ENCODE data around the gene LSS. TPM values are rescaled to one million over a fixed set of nuclear protein-coding genes. Genes with fewer than 3 reads are reported as not detected.

Gene LSS
- total and polyA plus RNA-seq, 2 of the 8 experiments (the other 6 are each of a cell fraction or from before 2014, with no cell fraction given): 96.1 to 123 TPM

GRCh38 chr21:46168238-46168637 lies 60.3 kb downstream of the LSS start (continued):
- TF ChIP-seq RBBP5 (IDR thresholded peaks at IDR 0.05; ENCODE audit: borderline replicate concordance, low read depth, low read length) (no peak), RFX5 (IDR thresholded peaks at IDR 0.05; ENCODE audit: borderline replicate concordance, low read depth, low read length) (no peak), SIRT6 (IDR thresholded peaks at IDR 0.05; ENCODE audit: low read length) (no peak), POU5F1 (IDR thresholded peaks at IDR 0.05; ENCODE audit: low read depth, low read length) (no peak), CREB1 (IDR thresholded peaks at IDR 0.05) (no peak), ASH2L (IDR thresholded peaks at IDR 0.05; ENCODE audit: low read length) (no peak), GABPA (IDR thresholded peaks at IDR 0.05; ENCODE audit: borderline replicate concordance, insufficient read depth, low read length) (no peak), CEBPB (IDR thresholded peaks at IDR 0.05; ENCODE audit: low read depth, low read length) (no peak), SUZ12 (IDR thresholded peaks at IDR 0.05; ENCODE audit: low read length) (no peak)

All from H1 (cell line).